Small intestine (tissue), 7 donors: ENCODE results near the gene CAP2. TPM values are rescaled to one million over a fixed set of nuclear protein-coding genes. Genes with fewer than 3 reads are reported as not detected.
"Not testable (repeated sequence)": the region's sequence is repeated elsewhere in the genome, so short reads cannot be mapped to it uniquely, and the experiment has no call there.

Source experiments
- DNase-seq, 2 donors: peaks; one replicate each; pipeline versions ENCODE4 v3.0.0 to v3.0.0-alpha.2; 2013
- FAIRE-seq: peaks from 2 replicates; lab custom pipeline; 2012; peaks lifted over from hg19 to GRCh38; lab: Jason Lieb, UNC
- H3K27ac ChIP-seq, 3 donors: one replicate each; pipeline ENCODE4 v1.5.1; 2013; ENCODE audit warnings: low read length in 2 of 3, mild to moderate bottlenecking in 2 of 3, control low read depth in 1 of 3, inconsistent platforms in 1 of 3, low read depth in 1 of 3, moderate library complexity in 1 of 3
- H3K27me3 ChIP-seq, 3 donors: one replicate each; pipeline ENCODE4 v1.6.1; 2013; ENCODE audit warnings: low read length in 3 of 3, inconsistent platforms in 1 of 3; ENCODE audit not compliant: control insufficient read depth in 3 of 3, insufficient read depth in 3 of 3
- H3K36me3 ChIP-seq, 3 donors: one replicate each; pipeline ENCODE4 v1.6.1; 2013; ENCODE audit warnings: low read length in 3 of 3, inconsistent platforms in 1 of 3, low read depth in 1 of 3, mild to moderate bottlenecking in 1 of 3, moderate library complexity in 1 of 3; ENCODE audit not compliant: control insufficient read depth in 3 of 3, insufficient read depth in 2 of 3
- H3K4me1 ChIP-seq, 3 donors: one replicate each; pipeline ENCODE4 v1.6.1; 2013; ENCODE audit warnings: low read length in 2 of 3, inconsistent platforms in 1 of 3, low read depth in 1 of 3, mild to moderate bottlenecking in 1 of 3, moderate library complexity in 1 of 3; ENCODE audit not compliant: control insufficient read depth in 3 of 3, insufficient read depth in 2 of 3
- H3K4me3 ChIP-seq, 3 donors: one replicate each; pipeline ENCODE4 v1.5.1; 2013; ENCODE audit warnings: low read length in 3 of 3, control low read depth in 1 of 3, inconsistent platforms in 1 of 3, low read depth in 1 of 3, mild to moderate bottlenecking in 1 of 3, moderate library complexity in 1 of 3
- H3K9me3 ChIP-seq, 2 donors: one replicate each; pipeline ENCODE4 v1.6.1; 2013; ENCODE audit warnings: low read depth in 1 of 2, low read length in 1 of 2; ENCODE audit not compliant: control insufficient read depth in 2 of 2, insufficient read depth in 1 of 2
- WGBS, 3 donors: extraction: QIAGEN DNeasy Blood & Tissue Kit; methylation state at CpG; one replicate each; pipeline ENCODE4 v1.1.7; 2013; 5-methylcytosine and 5-hydroxymethylcytosine counted together
- polyA plus RNA-seq, 4 donors: library from polyadenylated mRNA; stranded (reverse) in 3 of 4; unstranded in 1 of 4; fragments of 200-250 nt in 3 of 4; fragments of 120-200 nt in 1 of 4; gene quantifications; one replicate each; pipeline versions ENCODE4 v1.2.1 to v1.2.3, GENCODE V29; 2013
- donor health status: healthy with polysubstance abuse.
- donor health status: control.
- donor health status: control.
- donor health status: Bipolar disorder and iron deficiency.
- donor health status: healthy.

CAP2 gene
- polyA plus RNA-seq, 4 donors, result 0.89 to 3.0 (median 2.3) TPM

GRCh38 chr6:17418281-17419188 is 25.1 kb downstream of the CAP2 start:
- WGBS, 3 donors, result 68 to 87% (median 80%) methylated on average over 12 of the region's 12 CpGs
- Histone ChIP-seq H3K27ac (peak overlapping the region in 1 of 3 donors; percentile 28), H3K4me1 (no peaks in the 10 kb centered on the region), H3K4me3 (no peak overlapping the region), H3K36me3 (no peaks in the 10 kb centered on the region), H3K9me3 (no peaks in the 10 kb centered on the region), H3K27me3 (no peaks in the 10 kb centered on the region)
- DNase-seq (no peak), FAIRE-seq (no peak)

DNA sequence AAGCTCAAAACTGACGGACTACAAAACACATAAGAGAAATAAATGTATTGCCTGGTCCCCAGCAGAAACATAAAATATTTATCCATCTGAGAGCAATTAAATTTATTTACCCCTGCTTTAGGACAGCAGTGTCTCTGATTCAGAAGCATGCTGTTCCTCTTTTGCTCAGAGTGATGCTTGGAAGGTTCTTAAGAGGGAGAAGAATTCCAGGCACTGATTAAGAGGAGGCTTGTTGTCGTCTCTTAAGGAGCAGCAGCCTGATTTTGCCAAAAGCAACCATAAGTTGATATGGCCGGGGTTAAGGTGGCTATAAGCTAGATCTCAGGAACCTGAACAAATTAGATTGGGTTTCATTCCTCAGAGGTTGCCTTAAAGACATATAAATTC is 25.8 kb downstream of the CAP2 start:
- no peak overlapping the region for H3K27ac ChIP-seq
- no peak for FAIRE-seq
- no peaks in the 10 kb centered on the region for H3K36me3 ChIP-seq
- no peaks in the 10 kb centered on the region for H3K4me1 ChIP-seq
- no peaks in the 10 kb centered on the region for H3K9me3 ChIP-seq
- no peaks in the 10 kb centered on the region for H3K27me3 ChIP-seq
- 71 to 90% (median 82%) methylated on average over 3 of the region's 3 CpGs for WGBS, 3 donors
- no peak for DNase-seq
- no peak overlapping the region for H3K4me3 ChIP-seq

- H3K36me3 ChIP-seq, result no peaks in the 10 kb centered on the region
- FAIRE-seq (no peak), DNase-seq (no peak)
- H3K9me3 ChIP-seq, result no peaks in the 10 kb centered on the region
- no peaks in the 10 kb centered on the region for H3K4me1 ChIP-seq
- no peak overlapping the region for H3K4me3 ChIP-seq
- H3K27me3 ChIP-seq, result no peaks in the 10 kb centered on the region
- WGBS, 3 donors, result 53 to 64% (median 56%) methylated on average over 2 of the region's 2 CpGs
- H3K27ac ChIP-seq, result no peak overlapping the region
Measured at GRCh38 chr6:17420368-17420767, 27.0 kb downstream of the CAP2 start.

GRCh38 chr6:17421406-17421805 is 28.0 kb downstream of the CAP2 start:
- Histone ChIP-seq H3K9me3 (no peaks in the 10 kb centered on the region), H3K27ac (no peak overlapping the region), H3K36me3 (no peaks in the 10 kb centered on the region), H3K4me1 (no peaks in the 10 kb centered on the region), H3K4me3 (no peak overlapping the region), H3K27me3 (no peaks in the 10 kb centered on the region)
- 84 to 90% (median 88%) methylated on average over 7 of the region's 7 CpGs for WGBS, 3 donors
- DNase-seq (no peak), FAIRE-seq (no peak)

DNA sequence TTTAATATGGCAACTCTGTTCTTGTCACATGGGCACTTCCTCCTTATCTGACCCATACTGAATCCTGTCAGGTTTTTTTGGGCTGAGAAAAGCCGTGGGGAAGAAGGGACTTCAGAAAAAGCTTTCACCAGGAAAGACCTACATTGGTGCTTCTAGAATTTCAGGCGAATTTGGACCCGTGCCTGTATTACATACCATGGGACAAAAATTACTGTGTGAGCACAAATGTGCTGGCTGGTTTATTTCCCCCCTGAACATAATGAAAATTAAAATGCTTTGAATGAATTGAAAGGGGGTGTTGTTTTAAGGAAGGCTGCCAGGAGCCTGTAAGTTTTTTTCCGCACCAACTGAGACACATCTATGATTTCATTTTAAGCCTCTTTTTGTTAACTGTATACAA is 29.6 kb downstream of the CAP2 start:
- no peak overlapping the region for H3K4me3 ChIP-seq
- H3K9me3 ChIP-seq, result no peaks in the 10 kb centered on the region
- no peak for FAIRE-seq
- no peaks in the 10 kb centered on the region for H3K27me3 ChIP-seq
- WGBS, 3 donors, result 71 to 80% (median 78%) methylated on average over 4 of the region's 4 CpGs
- no peaks in the 10 kb centered on the region for H3K4me1 ChIP-seq
- DNase-seq, result no peak
- H3K27ac ChIP-seq, result no peak overlapping the region
- H3K36me3 ChIP-seq, result no peaks in the 10 kb centered on the region

GRCh38 chr6:17427062-17427461 is 33.7 kb downstream of the CAP2 start:
- no peak for DNase-seq
- H3K9me3 ChIP-seq, result no peaks in the 10 kb centered on the region
- H3K27me3 ChIP-seq, result no peaks in the 10 kb centered on the region
- H3K4me1 ChIP-seq, result no peaks in the 10 kb centered on the region
- no peak overlapping the region for H3K27ac ChIP-seq
- no peaks in the 10 kb centered on the region for H3K36me3 ChIP-seq
- H3K4me3 ChIP-seq, result no peak overlapping the region
- FAIRE-seq, result no peak
- WGBS, 3 donors, result 93 to 96% (median 94%) methylated on average over 6 of the region's 6 CpGs

GRCh38 chr6:17427617-17428016 is 34.2 kb downstream of the CAP2 start:
- Histone ChIP-seq H3K9me3 (no peaks in the 10 kb centered on the region), H3K4me3 (no peak overlapping the region), H3K4me1 (no peaks in the 10 kb centered on the region), H3K27me3 (no peaks in the 10 kb centered on the region), H3K36me3 (no peaks in the 10 kb centered on the region), H3K27ac (no peak overlapping the region)
- no peak for FAIRE-seq
- 82 to 84% (median 83%) methylated on average over 2 of the region's 2 CpGs for WGBS, 3 donors
- DNase-seq, result no peak

GRCh38 chr6:17428595-17429120 is 35.3 kb downstream of the CAP2 start:
- H3K27ac ChIP-seq, H3K4me3 ChIP-seq, H3K27me3 ChIP-seq, FAIRE-seq, H3K36me3 ChIP-seq, DNase-seq, H3K4me1 ChIP-seq, H3K9me3 ChIP-seq: not testable (repeated sequence)
- 83 to 87% (median 83%) methylated on average over 3 of the region's 5 CpGs for WGBS, 3 donors
